Measurements from ENCODE around the gene INPP5A.
"Not testable (repeated sequence)": the region's sequence is repeated elsewhere in the genome, so short reads cannot be mapped to it uniquely, and the experiment has no call there.

INPP5A gene

DNA sequence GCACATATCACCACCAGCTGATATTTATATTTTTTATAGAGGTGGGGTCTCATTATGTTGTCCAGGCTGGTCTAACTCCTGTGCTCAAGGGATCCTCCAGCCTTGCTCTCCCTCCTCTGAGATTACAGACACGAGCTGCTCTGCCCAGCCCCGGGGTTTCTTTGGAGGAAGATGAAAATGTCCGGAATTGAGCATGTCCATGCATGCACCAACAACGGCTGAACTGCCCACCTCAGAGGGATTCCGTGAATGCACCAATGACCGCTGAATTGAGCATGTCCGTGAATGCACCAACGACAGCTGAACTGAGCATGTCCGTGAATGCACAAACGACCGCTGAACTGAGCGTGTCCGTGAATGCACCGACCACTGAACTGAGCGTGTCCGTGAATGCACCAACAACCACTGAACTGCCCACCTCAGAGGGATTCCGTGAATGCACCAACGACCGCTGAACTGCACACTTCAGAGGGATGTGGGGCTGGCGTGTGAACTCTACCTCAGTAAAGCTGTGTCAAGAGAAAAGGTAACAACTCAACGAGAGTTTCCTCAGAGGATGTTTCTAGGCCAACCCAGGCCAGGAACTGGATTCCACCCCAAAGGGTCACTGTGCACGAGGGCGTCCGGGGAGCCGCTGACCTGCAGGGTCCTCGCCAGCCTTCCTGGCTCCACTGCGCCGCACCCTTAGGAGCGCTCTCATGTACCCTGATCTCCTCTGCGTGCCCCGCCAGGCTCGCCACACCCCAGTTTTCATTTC is 34.9 kb upstream of the INPP5A start:
- Histone ChIP-seq H4K5ac (ENCODE audit: low read length) (no peak overlapping the region), H3K27ac (ENCODE audit: low read depth, low read length) (no peak overlapping the region), H3K79me2 (ENCODE audit: control insufficient read depth, insufficient read depth, low read length) (no peaks in the 10 kb centered on the region), H3K4me1 (ENCODE audit: control insufficient read depth, low read depth, low read length) (no peaks in the 10 kb centered on the region), H2BK5ac (ENCODE audit: low read length) (no peak overlapping the region), H2AK5ac (ENCODE audit: low read length) (no peak overlapping the region), H3K4me3 (ENCODE audit: low read length) (no peak overlapping the region), H3K4ac (ENCODE audit: low read depth, low read length) (no peak overlapping the region), H3K4me2 (ENCODE audit: low read length) (no peak overlapping the region), H2BK120ac (ENCODE audit: low read depth, low read length) (no peak overlapping the region), H3K56ac (ENCODE audit: low read length) (no peak overlapping the region), H3K9ac (ENCODE audit: low read length) (no peak overlapping the region), H2BK15ac (replicated peaks; ENCODE audit: low read depth) (no peak overlapping the region), H3K27me3 (ENCODE audit: insufficient read depth, low read length, poor library complexity) (no peaks in the 10 kb centered on the region), H3K79me1 (ENCODE audit: low read length) (no peaks in the 10 kb centered on the region), H3K18ac (ENCODE audit: low read length) (no peak overlapping the region), H3K23ac (ENCODE audit: low read length) (no peak overlapping the region), H4K8ac (ENCODE audit: low read depth, low read length) (no peak overlapping the region), H3K36me3 (ENCODE audit: control insufficient read depth, insufficient read depth, low read length) (no peaks in the 10 kb centered on the region)
- DNase-seq = no peak
- no CpG with 5 or more reads among the region's 32 CpGs for WGBS (ENCODE audit: extremely low coverage, insufficient coverage, low lambda C conversion rate)

GRCh38 chr10:132503581-132504421 is 33.8 kb upstream of the INPP5A start:
- no peak overlapping the region for H3K4me3 ChIP-seq (ENCODE audit: low read length)
- no peak overlapping the region for H3K18ac ChIP-seq (ENCODE audit: low read length)
- no peaks in the 10 kb centered on the region for H3K79me1 ChIP-seq (ENCODE audit: low read length)
- H4K8ac ChIP-seq (ENCODE audit: low read depth, low read length) = no peak overlapping the region
- H2BK120ac ChIP-seq (ENCODE audit: low read depth, low read length) = no peak overlapping the region
- H3K23ac ChIP-seq (ENCODE audit: low read length) = no peak overlapping the region
- no peak overlapping the region for H3K27ac ChIP-seq (ENCODE audit: low read depth, low read length)
- DNase-seq = no peak
- no peaks in the 10 kb centered on the region for H3K79me2 ChIP-seq (ENCODE audit: control insufficient read depth, insufficient read depth, low read length)
- H2BK5ac ChIP-seq (ENCODE audit: low read length) = no peak overlapping the region
- no peak overlapping the region for H2AK5ac ChIP-seq (ENCODE audit: low read length)
- no peaks in the 10 kb centered on the region for H3K36me3 ChIP-seq (ENCODE audit: control insufficient read depth, insufficient read depth, low read length)
- no peak overlapping the region for H3K56ac ChIP-seq (ENCODE audit: low read length)
- H3K4ac ChIP-seq (ENCODE audit: low read depth, low read length) = no peak overlapping the region
- no peak overlapping the region for H3K4me2 ChIP-seq (ENCODE audit: low read length)
- H2BK15ac ChIP-seq (replicated peaks; ENCODE audit: low read depth) = no peak overlapping the region
- no CpG with 5 or more reads among the region's 15 CpGs for WGBS (ENCODE audit: extremely low coverage, insufficient coverage, low lambda C conversion rate)
- H3K9ac ChIP-seq (ENCODE audit: low read length) = no peak overlapping the region
- H4K5ac ChIP-seq (ENCODE audit: low read length) = no peak overlapping the region
- H3K4me1 ChIP-seq (ENCODE audit: control insufficient read depth, low read depth, low read length) = no peaks in the 10 kb centered on the region
- no peaks in the 10 kb centered on the region for H3K27me3 ChIP-seq (ENCODE audit: insufficient read depth, low read length, poor library complexity)

DNA sequence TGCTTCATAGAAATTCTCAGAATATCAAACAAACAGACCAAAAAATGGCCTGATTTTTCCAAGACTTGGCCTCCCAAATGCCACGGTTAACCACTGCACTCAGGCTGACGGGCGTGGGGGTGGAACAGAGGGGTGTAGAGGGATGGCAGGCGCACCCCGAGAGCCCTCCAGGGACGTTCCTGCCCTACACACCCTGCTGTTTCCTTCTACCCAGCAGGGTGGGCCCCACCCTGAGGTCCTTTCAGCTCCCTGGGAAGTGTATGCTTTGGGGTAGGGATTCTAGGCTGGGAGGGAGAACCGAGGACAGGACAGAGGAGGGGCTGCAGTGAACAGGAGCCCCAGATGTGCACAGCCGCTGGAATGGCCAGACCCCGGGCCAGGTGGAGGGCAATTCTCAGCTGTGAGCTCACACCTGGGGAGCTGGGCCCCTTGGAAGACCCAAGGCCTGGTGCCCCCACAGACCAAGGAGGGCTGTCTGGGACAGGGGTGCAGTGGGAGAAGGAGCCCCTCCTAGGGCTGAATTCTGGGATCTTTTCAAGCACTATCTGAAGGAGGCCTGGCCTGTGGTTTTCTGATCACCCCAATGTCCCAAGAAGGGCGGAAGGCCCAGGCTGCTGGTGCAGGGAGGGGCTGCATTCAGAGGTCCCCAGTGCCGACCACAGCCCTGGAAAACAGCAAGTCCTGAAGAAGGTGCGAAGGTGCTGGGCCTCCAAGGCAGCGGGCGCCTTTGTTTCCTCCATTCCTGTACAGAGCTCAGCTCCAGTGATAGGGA is 32.9 kb upstream of the INPP5A start:
- H3K36me3 ChIP-seq (ENCODE audit: control insufficient read depth, insufficient read depth, low read length) = no peaks in the 10 kb centered on the region
- no peak overlapping the region for H4K5ac ChIP-seq (ENCODE audit: low read length)
- H3K4me2 ChIP-seq (ENCODE audit: low read length) = no peak overlapping the region
- H3K23ac ChIP-seq (ENCODE audit: low read length) = no peak overlapping the region
- no peak overlapping the region for H3K9ac ChIP-seq (ENCODE audit: low read length)
- no peaks in the 10 kb centered on the region for H3K27me3 ChIP-seq (ENCODE audit: insufficient read depth, low read length, poor library complexity)
- H2BK5ac ChIP-seq (ENCODE audit: low read length) = no peak overlapping the region
- H2AK5ac ChIP-seq (ENCODE audit: low read length) = no peak overlapping the region
- H3K79me1 ChIP-seq (ENCODE audit: low read length) = no peaks in the 10 kb centered on the region
- no peak overlapping the region for H3K4me3 ChIP-seq (ENCODE audit: low read length)
- H2BK15ac ChIP-seq (replicated peaks; ENCODE audit: low read depth) = no peak overlapping the region
- no peak overlapping the region for H2BK120ac ChIP-seq (ENCODE audit: low read depth, low read length)
- H3K56ac ChIP-seq (ENCODE audit: low read length) = no peak overlapping the region
- no peak overlapping the region for H3K27ac ChIP-seq (ENCODE audit: low read depth, low read length)
- no peaks in the 10 kb centered on the region for H3K79me2 ChIP-seq (ENCODE audit: control insufficient read depth, insufficient read depth, low read length)
- WGBS (ENCODE audit: extremely low coverage, insufficient coverage, low lambda C conversion rate) = no CpG with 5 or more reads among the region's 14 CpGs
- no peak overlapping the region for H3K4ac ChIP-seq (ENCODE audit: low read depth, low read length)
- no peaks in the 10 kb centered on the region for H3K4me1 ChIP-seq (ENCODE audit: control insufficient read depth, low read depth, low read length)
- no peak overlapping the region for H3K18ac ChIP-seq (ENCODE audit: low read length)
- no peak for DNase-seq
- no peak overlapping the region for H4K8ac ChIP-seq (ENCODE audit: low read depth, low read length)

GRCh38 chr10:132505546-132505945 is 32.0 kb upstream of the INPP5A start:
- not testable (repeated sequence) for H2BK15ac ChIP-seq (replicated peaks; ENCODE audit: low read depth); H2BK5ac ChIP-seq (ENCODE audit: low read length); H3K36me3 ChIP-seq (ENCODE audit: control insufficient read depth, insufficient read depth, low read length); H3K27me3 ChIP-seq (ENCODE audit: insufficient read depth, low read length, poor library complexity); H3K4me2 ChIP-seq (ENCODE audit: low read length); H3K23ac ChIP-seq (ENCODE audit: low read length); H3K4me3 ChIP-seq (ENCODE audit: low read length); H3K79me1 ChIP-seq (ENCODE audit: low read length); H4K8ac ChIP-seq (ENCODE audit: low read depth, low read length); H3K9ac ChIP-seq (ENCODE audit: low read length); H3K4ac ChIP-seq (ENCODE audit: low read depth, low read length); H2BK120ac ChIP-seq (ENCODE audit: low read depth, low read length); H3K79me2 ChIP-seq (ENCODE audit: control insufficient read depth, insufficient read depth, low read length); H3K4me1 ChIP-seq (ENCODE audit: control insufficient read depth, low read depth, low read length); H3K56ac ChIP-seq (ENCODE audit: low read length); DNase-seq; H2AK5ac ChIP-seq (ENCODE audit: low read length); H3K27ac ChIP-seq (ENCODE audit: low read depth, low read length); H4K5ac ChIP-seq (ENCODE audit: low read length); H3K18ac ChIP-seq (ENCODE audit: low read length)
- no CpG with 5 or more reads among the region's 23 CpGs for WGBS (ENCODE audit: extremely low coverage, insufficient coverage, low lambda C conversion rate)

GRCh38 chr10:132506711-132507408 is 30.7 kb upstream of the INPP5A start:
- no peak overlapping the region for H2BK120ac ChIP-seq (ENCODE audit: low read depth, low read length)
- H2AK5ac ChIP-seq (ENCODE audit: low read length) = no peak overlapping the region
- H3K27ac ChIP-seq (ENCODE audit: low read depth, low read length) = no peak overlapping the region
- no peak overlapping the region for H2BK5ac ChIP-seq (ENCODE audit: low read length)
- H3K9ac ChIP-seq (ENCODE audit: low read length) = no peak overlapping the region
- no peak overlapping the region for H4K8ac ChIP-seq (ENCODE audit: low read depth, low read length)
- WGBS (ENCODE audit: extremely low coverage, insufficient coverage, low lambda C conversion rate) = no CpG with 5 or more reads among the region's 11 CpGs
- no peaks in the 10 kb centered on the region for H3K27me3 ChIP-seq (ENCODE audit: insufficient read depth, low read length, poor library complexity)
- no peak overlapping the region for H3K56ac ChIP-seq (ENCODE audit: low read length)
- H3K4me1 ChIP-seq (ENCODE audit: control insufficient read depth, low read depth, low read length) = no peaks in the 10 kb centered on the region
- H3K18ac ChIP-seq (ENCODE audit: low read length) = no peak overlapping the region
- no peak overlapping the region for H3K23ac ChIP-seq (ENCODE audit: low read length)
- H3K4me3 ChIP-seq (ENCODE audit: low read length) = no peak overlapping the region
- H3K4me2 ChIP-seq (ENCODE audit: low read length) = no peak overlapping the region
- H3K79me2 ChIP-seq (ENCODE audit: control insufficient read depth, insufficient read depth, low read length) = no peaks in the 10 kb centered on the region
- no peaks in the 10 kb centered on the region for H3K79me1 ChIP-seq (ENCODE audit: low read length)
- DNase-seq = no peak
- no peak overlapping the region for H4K5ac ChIP-seq (ENCODE audit: low read length)
- no peaks in the 10 kb centered on the region for H3K36me3 ChIP-seq (ENCODE audit: control insufficient read depth, insufficient read depth, low read length)
- H3K4ac ChIP-seq (ENCODE audit: low read depth, low read length) = no peak overlapping the region
- H2BK15ac ChIP-seq (replicated peaks; ENCODE audit: low read depth) = no peak overlapping the region

All from mesendoderm (in vitro differentiated cells).